T-helper 2 cell treated with Interferon-gamma antibody and Interleukin-4, amounts not matched to agents 5 μg/mL and 100 μg/mL, for 36 hours (primary cell): ENCODE data around the gene APOC3.
A peak's percentile ranks its signal among the peaks of the same experiment; 100 is the strongest.

ENCODE experiments used
- DNase-seq: peaks from one replicate; pipeline ENCODE4 v3.0.0; 2021; ENCODE audit warnings: low spot score
- H3K27ac Mint-ChIP-seq: one replicate; pipeline ENCODE4 v1.8.0; 2021; ENCODE audit warnings: mild to moderate bottlenecking, mixed read lengths
- H3K27me3 Mint-ChIP-seq: one replicate; pipeline ENCODE4 v1.8.0; 2021; ENCODE audit warnings: low read depth, mixed read lengths
- H3K36me3 Mint-ChIP-seq: one replicate; pipeline ENCODE4 v1.8.0; 2021; ENCODE audit warnings: low read depth, mixed read lengths
- H3K4me1 Mint-ChIP-seq: one replicate; pipeline ENCODE4 v1.8.0; 2021; ENCODE audit warnings: low read depth, mixed read lengths
- H3K4me3 Mint-ChIP-seq: one replicate; pipeline ENCODE4 v1.8.0; 2022; ENCODE audit warnings: mild to moderate bottlenecking, moderate library complexity, mixed read lengths
- H3K9me3 Mint-ChIP-seq: one replicate; pipeline ENCODE4 v1.8.0; 2021; ENCODE audit warnings: mixed read lengths

APOC3 gene

GRCh38 chr11:116857936-116858335, 28.2 kb downstream of the APOC3 start:
- H3K36me3 Mint-ChIP-seq: peaks cover 50% of the 10 kb centered on the region
- no peak overlapping the region for H3K27ac Mint-ChIP-seq
- H3K9me3 Mint-ChIP-seq: no peaks in the 10 kb centered on the region
- no peak for DNase-seq
- peaks cover 30% of the 10 kb centered on the region for H3K4me1 Mint-ChIP-seq
- no peak overlapping the region for H3K4me3 Mint-ChIP-seq
- H3K27me3 Mint-ChIP-seq: no peaks in the 10 kb centered on the region

DNA sequence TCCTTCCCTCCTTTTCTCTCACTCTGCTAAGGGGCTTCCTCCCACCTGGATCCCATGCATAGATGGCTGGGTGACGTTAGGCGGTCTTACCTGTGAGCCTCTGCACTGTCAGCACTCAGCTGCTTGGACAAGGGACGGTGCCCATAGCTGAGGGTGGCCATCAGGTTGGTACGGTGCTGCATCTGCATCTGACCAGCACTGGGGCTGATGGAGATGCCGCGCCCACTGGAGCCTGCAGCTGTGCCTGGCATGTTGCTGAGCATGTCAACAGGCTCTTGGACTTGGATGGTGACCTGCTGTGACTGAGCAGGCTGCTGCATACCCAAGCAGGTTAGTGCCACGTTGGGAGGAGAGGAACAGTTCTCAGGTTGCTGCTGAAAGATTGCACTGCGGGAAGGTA, 29.5 kb downstream of the APOC3 start:
- no peaks in the 10 kb centered on the region for H3K9me3 Mint-ChIP-seq
- peaks cover 18% of the 10 kb centered on the region for H3K4me1 Mint-ChIP-seq
- no peaks in the 10 kb centered on the region for H3K27me3 Mint-ChIP-seq
- H3K4me3 Mint-ChIP-seq: no peak overlapping the region
- H3K27ac Mint-ChIP-seq: no peak overlapping the region
- no peak for DNase-seq
- H3K36me3 Mint-ChIP-seq: peaks cover 55% of the 10 kb centered on the region

DNA sequence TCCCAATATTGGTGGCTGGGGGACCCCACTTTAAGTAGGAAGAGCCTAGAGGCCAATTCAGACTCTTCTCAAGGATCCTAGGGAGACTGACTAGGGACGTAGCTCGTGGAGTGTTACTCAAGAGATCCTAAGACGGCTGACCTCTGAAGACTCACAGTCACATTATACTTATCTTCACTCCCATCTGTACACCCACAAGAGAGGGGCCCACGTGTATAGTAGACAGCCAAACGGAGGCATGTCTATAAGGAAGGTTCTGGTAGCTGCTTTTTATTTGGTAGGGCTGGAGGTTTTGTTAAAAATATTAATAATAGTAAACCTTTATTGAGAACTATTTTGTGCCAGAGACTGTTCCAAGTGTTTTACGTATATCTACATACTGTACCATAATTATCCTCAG, 30.6 kb downstream of the APOC3 start:
- peaks cover 49% of the 10 kb centered on the region for H3K36me3 Mint-ChIP-seq
- H3K27me3 Mint-ChIP-seq: no peaks in the 10 kb centered on the region
- no peak overlapping the region for H3K4me3 Mint-ChIP-seq
- H3K4me1 Mint-ChIP-seq: peaks cover 11% of the 10 kb centered on the region
- DNase-seq: no peak
- no peak overlapping the region for H3K27ac Mint-ChIP-seq
- H3K9me3 Mint-ChIP-seq: no peaks in the 10 kb centered on the region

GRCh38 chr11:116861539-116861938, 31.8 kb downstream of the APOC3 start:
- no peak overlapping the region for H3K4me3 Mint-ChIP-seq
- H3K27me3 Mint-ChIP-seq: no peaks in the 10 kb centered on the region
- peak overlapping the region; percentile 13 for H3K27ac Mint-ChIP-seq
- H3K4me1 Mint-ChIP-seq: peaks cover 5% of the 10 kb centered on the region
- peaks cover 49% of the 10 kb centered on the region for H3K36me3 Mint-ChIP-seq
- no peaks in the 10 kb centered on the region for H3K9me3 Mint-ChIP-seq
- no peak for DNase-seq

DNA sequence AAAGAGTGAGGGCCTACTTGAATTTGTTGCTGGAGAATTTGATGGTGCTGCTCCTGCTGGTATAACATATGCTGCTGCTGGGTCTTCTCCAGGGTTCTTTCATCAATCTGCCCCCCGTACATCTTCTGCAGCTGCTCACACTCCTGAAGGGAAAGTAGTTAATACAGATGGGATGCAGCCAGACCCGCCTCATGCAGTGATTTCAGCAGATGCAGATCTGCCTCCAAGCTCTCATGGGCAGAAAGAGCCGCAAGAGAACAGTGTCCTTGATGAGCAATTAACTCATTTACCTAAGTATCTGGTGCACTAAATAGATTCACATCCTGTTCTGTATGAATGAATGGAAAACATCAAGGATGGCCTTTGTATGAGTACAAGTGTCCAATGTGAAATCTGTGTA, 32.5 kb downstream of the APOC3 start:
- Mint-ChIP-seq H3K9me3 (no peaks in the 10 kb centered on the region), H3K36me3 (peaks cover 49% of the 10 kb centered on the region), H3K4me3 (no peak overlapping the region), H3K27me3 (no peaks in the 10 kb centered on the region), H3K27ac (no peak overlapping the region), H3K4me1 (peaks cover 4% of the 10 kb centered on the region)
- DNase-seq: no peak

DNA sequence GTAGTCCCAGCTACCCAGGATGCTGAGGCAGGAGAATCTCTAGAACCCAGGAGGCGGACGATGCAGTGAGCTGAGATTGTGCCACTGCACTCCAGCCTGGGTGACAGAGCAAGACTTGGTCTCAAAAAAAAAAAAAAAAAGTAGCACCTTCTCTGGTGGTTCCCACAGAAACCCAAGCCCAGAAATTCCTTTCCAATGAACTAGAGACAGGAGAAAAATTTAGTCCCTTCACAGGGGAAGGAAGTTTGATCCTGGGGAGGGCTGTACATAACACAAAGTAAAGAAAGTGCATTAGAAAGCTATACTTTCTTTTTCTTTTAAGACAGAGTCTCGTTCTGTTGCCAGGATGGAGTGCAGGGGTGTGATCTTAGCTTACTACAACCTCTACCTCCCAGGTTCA, 33.2 kb downstream of the APOC3 start:
- H3K4me1 Mint-ChIP-seq: peaks cover 4% of the 10 kb centered on the region
- no peaks in the 10 kb centered on the region for H3K27me3 Mint-ChIP-seq
- peaks cover 44% of the 10 kb centered on the region for H3K36me3 Mint-ChIP-seq
- no peak for DNase-seq
- no peaks in the 10 kb centered on the region for H3K9me3 Mint-ChIP-seq
- no peak overlapping the region for H3K27ac Mint-ChIP-seq
- H3K4me3 Mint-ChIP-seq: no peak overlapping the region

- DNase-seq: no peak
- Mint-ChIP-seq H3K36me3 (peaks cover 38% of the 10 kb centered on the region), H3K27me3 (no peaks in the 10 kb centered on the region), H3K9me3 (no peaks in the 10 kb centered on the region), H3K27ac (no peak overlapping the region), H3K4me3 (no peak overlapping the region), H3K4me1 (peaks cover 4% of the 10 kb centered on the region)
Observed at GRCh38 chr11:116864531-116864930, 34.8 kb downstream of the APOC3 start.

DNA sequence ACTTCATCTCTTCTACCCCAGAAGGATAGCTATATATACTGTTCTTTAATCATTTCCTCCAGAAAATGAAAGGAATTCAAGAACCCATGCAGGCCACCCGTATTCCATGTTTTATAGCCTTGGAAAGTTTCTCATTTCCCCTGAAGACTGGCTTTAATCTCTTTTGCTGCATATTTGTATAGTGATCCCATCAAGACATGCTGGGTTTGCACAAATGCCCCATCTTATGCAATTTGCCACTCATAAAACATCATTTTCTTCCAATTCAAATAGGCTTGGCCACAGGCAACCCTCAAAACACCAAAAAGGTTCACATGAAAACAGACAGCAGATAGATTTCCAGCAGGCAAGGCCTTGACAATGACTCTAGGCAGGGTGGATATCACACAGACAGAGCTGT, 36.0 kb downstream of the APOC3 start:
- no peak for DNase-seq
- Mint-ChIP-seq H3K27me3 (no peaks in the 10 kb centered on the region), H3K9me3 (no peaks in the 10 kb centered on the region), H3K36me3 (peaks cover 41% of the 10 kb centered on the region), H3K4me3 (no peak overlapping the region), H3K4me1 (peaks cover 7% of the 10 kb centered on the region), H3K27ac (no peak overlapping the region)

GRCh38 chr11:116866804-116867455, 37.2 kb downstream of the APOC3 start:
- DNase-seq: no peak
- Mint-ChIP-seq H3K9me3 (no peaks in the 10 kb centered on the region), H3K27me3 (no peaks in the 10 kb centered on the region), H3K4me3 (no peak overlapping the region), H3K36me3 (peaks cover 40% of the 10 kb centered on the region), H3K4me1 (peaks cover 4% of the 10 kb centered on the region), H3K27ac (no peak overlapping the region)

GRCh38 chr11:116867619-116868018, 37.9 kb downstream of the APOC3 start:
- no peak overlapping the region for H3K27ac Mint-ChIP-seq
- H3K27me3 Mint-ChIP-seq: no peaks in the 10 kb centered on the region
- H3K36me3 Mint-ChIP-seq: peaks cover 36% of the 10 kb centered on the region
- no peaks in the 10 kb centered on the region for H3K9me3 Mint-ChIP-seq
- DNase-seq: no peak
- H3K4me3 Mint-ChIP-seq: no peak overlapping the region
- peaks cover 4% of the 10 kb centered on the region for H3K4me1 Mint-ChIP-seq

DNA sequence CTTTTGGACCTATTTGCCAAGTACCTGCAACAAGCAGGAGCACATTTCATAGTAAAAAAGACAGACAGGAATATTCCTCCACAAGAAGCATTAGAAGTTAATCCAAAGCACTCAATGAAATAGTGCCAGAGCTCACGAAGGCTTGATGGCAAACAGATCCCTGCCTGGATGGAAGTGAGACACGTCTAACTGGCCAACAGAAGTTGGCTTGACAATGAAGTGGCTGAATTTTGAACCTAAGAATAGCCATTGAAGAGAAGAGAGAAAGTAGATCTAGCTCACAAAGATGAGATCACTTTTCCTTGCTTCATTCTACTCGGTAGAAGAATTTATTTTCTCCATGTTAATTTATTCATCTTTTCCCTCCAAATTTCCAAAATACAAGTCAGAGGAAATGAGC, 38.4 kb downstream of the APOC3 start:
- Mint-ChIP-seq H3K4me1 (peaks cover 4% of the 10 kb centered on the region), H3K4me3 (no peak overlapping the region), H3K9me3 (no peaks in the 10 kb centered on the region), H3K27ac (no peak overlapping the region), H3K27me3 (no peaks in the 10 kb centered on the region), H3K36me3 (peaks cover 41% of the 10 kb centered on the region)
- DNase-seq: no peak

- Mint-ChIP-seq H3K4me1 (peaks cover 4% of the 10 kb centered on the region), H3K27ac (no peak overlapping the region), H3K27me3 (no peaks in the 10 kb centered on the region), H3K9me3 (no peaks in the 10 kb centered on the region), H3K4me3 (no peak overlapping the region), H3K36me3 (peaks cover 45% of the 10 kb centered on the region)
- DNase-seq: no peak
Observed at GRCh38 chr11:116869610-116870009, 39.9 kb downstream of the APOC3 start.

DNA sequence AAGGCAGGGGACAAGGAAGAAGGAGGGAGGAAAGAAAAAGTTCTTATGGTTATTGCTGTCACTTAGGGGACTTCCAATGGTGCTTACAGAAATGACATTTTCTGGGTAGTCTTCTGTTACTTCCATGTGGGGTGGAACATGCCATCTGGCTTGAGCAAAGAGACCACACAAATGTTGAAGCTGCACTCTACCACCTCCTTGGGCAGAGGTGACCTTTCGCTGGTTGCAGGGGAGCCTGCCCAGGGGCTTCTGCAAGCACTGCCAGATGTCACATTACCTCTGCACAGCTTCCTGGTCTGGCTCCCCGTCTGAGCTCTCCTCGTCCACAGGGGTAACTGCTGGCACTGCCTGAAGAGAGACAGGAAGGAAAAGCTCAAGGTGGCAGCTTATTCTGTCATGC, 40.3 kb downstream of the APOC3 start:
- H3K27me3 Mint-ChIP-seq: no peaks in the 10 kb centered on the region
- no peak for DNase-seq
- H3K4me1 Mint-ChIP-seq: peaks cover 4% of the 10 kb centered on the region
- no peak overlapping the region for H3K4me3 Mint-ChIP-seq
- H3K27ac Mint-ChIP-seq: no peak overlapping the region
- H3K9me3 Mint-ChIP-seq: no peaks in the 10 kb centered on the region
- peaks cover 47% of the 10 kb centered on the region for H3K36me3 Mint-ChIP-seq

GRCh38 chr11:116871248-116871647, 41.5 kb downstream of the APOC3 start:
- Mint-ChIP-seq H3K4me3 (no peak overlapping the region), H3K36me3 (peaks cover 49% of the 10 kb centered on the region), H3K27ac (peak overlapping the region; percentile 23), H3K27me3 (no peaks in the 10 kb centered on the region), H3K9me3 (no peaks in the 10 kb centered on the region), H3K4me1 (peaks cover 3% of the 10 kb centered on the region)
- DNase-seq: no peak

- no peaks in the 10 kb centered on the region for H3K9me3 Mint-ChIP-seq
- H3K27me3 Mint-ChIP-seq: no peaks in the 10 kb centered on the region
- no peak for DNase-seq
- H3K4me1 Mint-ChIP-seq: peaks cover 3% of the 10 kb centered on the region
- H3K4me3 Mint-ChIP-seq: no peak overlapping the region
- peaks cover 39% of the 10 kb centered on the region for H3K36me3 Mint-ChIP-seq
- no peak overlapping the region for H3K27ac Mint-ChIP-seq
Observed at GRCh38 chr11:116873381-116873780, 43.7 kb downstream of the APOC3 start.
